NCI-H524 (cell line): ENCODE results near the gene SNAPC4.
"Not testable (repeated sequence)": the region's sequence is repeated elsewhere in the genome, so short reads cannot be mapped to it uniquely, and the experiment has no call there.

ENCODE experiments used
- DNase-seq, 2 experiments: peaks; one replicate each; lab custom pipeline; 2025; lab: John Stamatoyannopoulos, UW

Gene SNAPC4

GRCh38 chr9:136353088-136353487 lies 46.9 kb downstream of the SNAPC4 start:
- DNase-seq = no peak

GRCh38 chr9:136352682-136353081 lies 47.3 kb downstream of the SNAPC4 start:
- DNase-seq = no peak

DNA sequence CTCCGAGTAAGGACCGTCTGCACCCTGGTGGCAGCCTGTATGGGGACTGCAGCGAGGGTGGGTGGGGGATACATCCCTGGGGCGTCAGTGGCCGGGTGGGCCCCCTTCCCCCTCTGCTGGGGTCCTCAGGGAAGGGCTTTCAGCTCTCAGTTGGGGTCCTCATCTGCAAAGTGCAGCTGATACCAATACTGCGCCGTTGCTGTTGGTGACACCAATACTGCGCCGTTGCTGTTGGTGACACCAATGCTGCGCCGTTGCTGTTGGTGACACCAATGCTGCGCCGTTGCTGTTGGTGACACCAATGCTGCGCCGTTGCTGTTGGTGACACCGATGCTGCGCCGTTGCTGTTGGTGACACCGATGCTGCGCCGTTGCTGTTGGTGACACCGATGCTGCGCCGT lies 48.1 kb downstream of the SNAPC4 start:
- not testable (repeated sequence) for DNase-seq

GRCh38 chr9:136351252-136351800 lies 48.6 kb downstream of the SNAPC4 start:
- DNase-seq = no peak
